HG03378 (cell line): ENCODE results near the gene ARL5C.
"Not testable (repeated sequence)": the region's sequence is repeated elsewhere in the genome, so short reads cannot be mapped to it uniquely, and the experiment has no call there.

ENCODE experiments used
- ATAC-seq: cut with Tn5 transposase; IDR thresholded peaks from one replicate; pipeline ENCODE4 v1.9.1; 2021; ENCODE audit warnings: mild to moderate bottlenecking, moderate library complexity; ENCODE audit not compliant: unreplicated experiment

ARL5C gene

DNA sequence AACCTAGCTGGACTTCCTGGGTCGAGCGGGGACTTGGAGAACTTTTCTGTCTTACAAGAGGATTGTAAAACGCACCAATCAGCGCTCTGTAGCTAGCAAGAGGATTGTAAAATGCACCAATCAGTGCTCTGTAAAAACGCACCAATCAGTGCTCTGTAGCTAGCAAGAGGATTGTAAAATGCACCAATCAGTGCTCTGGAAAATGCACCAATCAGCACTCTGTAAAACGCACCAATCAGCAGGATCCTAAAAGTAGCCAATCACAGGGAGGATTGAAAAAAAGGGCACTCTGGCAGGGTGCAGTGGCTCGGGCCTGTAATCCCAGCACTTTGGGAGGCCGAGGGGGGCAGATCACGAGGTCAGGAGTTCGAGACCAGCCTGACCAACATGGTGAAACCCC, 2.5 kb upstream of the ARL5C start:
- not testable (repeated sequence) for ATAC-seq

DNA sequence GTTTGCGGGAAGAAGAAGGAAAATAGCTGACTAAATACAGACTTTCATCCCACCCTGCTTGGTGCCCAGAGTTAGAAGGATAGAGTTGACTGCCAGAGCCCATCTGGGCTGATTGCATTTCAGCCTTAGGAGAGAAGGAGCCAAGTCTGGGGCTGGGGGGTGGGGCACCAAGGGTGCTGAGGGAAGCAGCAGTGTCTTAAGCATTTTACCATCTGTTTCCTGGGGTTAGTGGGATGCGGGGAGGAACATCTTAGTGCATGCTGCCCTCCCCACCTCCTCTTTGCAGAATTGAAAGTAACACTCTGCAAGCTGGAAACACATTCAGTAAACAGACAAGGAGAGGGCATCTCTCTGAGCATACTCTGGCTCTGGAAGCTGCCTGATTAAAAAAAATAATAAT, 1.5 kb upstream of the ARL5C start:
- no peak for ATAC-seq

DNA sequence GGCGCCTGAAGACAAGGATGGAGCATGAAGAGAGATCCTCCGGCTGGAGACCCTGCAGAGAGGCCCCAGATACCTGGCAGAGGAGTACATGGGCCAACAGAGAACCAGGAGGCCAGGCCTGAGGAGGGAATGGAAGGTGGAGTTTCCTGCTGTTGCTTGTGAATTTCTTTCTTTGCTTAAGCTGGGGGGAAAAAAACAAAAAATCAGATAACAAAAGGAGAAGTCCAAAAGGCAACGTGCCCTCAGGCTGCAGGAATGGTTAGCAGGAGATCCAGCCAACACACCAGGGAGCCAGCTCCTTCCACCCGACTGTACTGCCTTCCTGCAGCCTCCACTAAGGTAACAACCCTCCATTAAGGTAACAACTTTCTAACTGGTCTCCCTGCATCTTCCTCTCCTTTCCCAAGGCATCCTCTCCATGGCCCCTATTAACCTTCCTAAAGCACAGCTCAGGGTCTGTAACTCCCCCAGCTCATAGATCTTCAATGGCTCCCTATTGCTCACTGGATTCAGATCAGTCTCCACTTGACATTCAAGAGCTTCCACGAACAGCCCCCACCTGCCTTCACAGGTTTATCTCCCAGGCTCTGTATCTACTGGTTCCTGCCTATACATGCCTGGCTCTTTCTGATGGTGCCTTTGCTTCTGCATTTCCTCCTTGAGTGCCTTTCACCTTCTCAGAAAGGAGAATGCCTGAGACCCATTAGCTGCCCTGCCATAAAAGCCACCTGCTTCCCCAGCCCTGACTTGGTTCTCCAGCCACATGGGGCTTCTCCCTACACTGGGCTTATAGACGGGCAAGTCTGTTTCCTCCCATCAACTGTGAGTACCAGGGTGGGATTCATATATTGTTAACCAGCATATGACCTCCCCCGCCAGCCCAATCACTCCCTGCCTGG, 725 bp upstream of the ARL5C start:
- ATAC-seq = no peak

DNA sequence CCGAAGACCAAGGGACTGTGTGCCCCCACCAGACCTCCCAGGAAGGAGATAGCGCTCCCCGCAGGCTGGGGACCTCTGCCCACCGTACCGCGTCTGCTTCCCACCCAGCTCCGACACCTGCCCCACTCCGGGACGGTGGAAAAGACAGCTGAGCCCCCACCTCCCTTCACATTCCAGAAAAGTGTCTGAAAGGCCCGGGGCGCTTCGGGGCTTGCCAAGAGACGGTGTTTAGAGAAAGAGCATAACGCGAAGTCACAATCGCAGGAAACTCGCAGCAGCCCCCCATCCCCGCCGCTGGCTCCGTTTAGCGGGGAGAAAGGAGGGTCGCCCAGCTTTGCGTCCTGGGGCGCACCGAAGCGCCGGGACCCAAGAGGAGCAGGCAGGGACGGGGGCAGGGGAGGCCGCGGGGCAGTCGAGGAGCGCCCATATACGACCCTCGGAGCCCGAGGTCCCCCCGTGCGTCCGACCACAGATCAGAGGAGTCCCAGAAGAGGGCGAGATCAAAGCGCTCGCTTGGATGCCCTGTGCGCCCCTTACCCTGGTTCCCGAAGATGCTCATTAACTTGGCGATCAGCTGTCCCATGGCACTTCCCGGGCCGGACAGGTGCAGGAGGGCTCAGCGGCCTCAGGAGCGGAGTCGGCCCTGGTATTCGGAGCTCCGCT, 652 bp downstream of the ARL5C start:
- no peak for ATAC-seq

DNA sequence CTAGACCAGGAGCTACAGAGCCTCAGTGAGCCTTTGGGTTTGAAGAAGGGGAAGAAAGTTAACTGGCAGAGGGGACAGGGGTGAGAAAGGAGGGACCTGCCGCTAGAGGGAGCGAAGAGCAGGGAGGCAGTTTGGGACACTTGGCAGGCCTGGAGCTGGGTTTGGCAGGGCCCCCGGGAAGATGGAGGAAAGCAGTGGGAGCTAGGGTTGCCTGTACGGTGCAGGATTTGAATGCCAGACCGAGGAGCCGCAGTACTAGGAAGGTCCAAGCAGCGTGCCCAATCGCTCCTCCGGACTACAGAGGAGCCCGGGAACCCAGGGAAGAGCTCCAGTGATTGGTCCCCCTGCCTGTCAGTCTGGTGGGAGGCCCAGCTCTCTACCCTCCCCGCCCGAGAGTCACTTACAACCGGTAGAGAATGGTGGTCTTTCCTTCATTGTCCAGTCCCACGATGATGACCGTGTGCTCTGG, 1.3 kb downstream of the ARL5C start:
- no peak for ATAC-seq

DNA sequence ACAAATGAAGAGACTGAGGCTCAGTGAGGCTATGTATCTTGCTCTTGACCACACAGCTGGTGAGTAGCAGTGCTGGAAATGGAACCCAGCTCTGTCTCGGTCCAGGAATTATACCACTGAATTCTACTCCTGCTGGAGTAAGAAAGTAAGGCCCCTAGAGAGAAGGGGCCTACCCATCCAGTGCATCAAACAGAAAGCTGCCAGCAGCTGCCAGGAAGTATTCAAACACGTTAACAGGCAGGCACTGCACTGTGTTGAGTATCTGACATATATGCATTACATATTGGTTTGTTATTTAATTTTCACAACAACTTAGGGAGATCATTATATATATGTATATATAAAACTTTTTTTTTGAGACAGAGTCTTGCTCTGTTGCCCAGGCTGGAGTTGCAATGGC, 4.0 kb downstream of the ARL5C start:
- ATAC-seq = no peak

DNA sequence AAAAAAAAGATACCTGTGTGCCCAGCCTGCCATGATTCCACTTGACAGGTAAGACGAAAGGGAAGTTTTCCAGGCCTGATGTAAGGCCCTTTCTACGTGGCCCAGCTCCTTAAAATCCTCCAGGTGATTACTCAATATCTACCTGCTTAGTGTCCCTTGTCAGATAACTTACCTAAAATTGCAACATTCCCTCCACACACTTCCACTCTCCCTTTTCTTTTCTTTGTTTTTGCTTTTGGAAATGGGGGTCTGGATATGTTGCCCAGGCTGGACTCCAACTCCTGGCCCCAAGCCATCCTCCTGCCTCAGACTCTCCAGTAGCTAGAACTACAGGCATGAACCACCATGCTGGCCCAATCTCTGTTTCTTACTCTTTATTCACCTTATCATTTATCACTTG, 7.3 kb downstream of the ARL5C start:
- no peak for ATAC-seq

DNA sequence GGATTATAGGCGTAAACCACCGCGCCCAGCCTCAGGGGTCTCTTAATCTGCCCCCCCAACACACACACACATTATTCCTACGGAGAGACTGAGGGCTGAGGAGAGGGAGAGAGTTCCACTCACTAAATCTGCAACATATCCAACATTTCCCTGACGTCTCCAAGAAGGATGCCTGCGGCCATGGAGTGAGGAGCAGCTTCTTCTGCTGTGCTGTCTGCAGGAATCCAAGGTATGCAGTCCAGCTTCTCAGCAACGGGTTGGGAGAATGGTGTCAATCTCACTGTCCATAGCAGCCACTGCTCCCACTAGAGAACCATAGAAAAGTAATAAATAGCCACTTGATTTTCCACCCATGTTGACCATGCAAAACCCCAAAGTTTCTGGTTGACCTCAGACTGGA, 9.5 kb downstream of the ARL5C start:
- ATAC-seq = no peak

DNA sequence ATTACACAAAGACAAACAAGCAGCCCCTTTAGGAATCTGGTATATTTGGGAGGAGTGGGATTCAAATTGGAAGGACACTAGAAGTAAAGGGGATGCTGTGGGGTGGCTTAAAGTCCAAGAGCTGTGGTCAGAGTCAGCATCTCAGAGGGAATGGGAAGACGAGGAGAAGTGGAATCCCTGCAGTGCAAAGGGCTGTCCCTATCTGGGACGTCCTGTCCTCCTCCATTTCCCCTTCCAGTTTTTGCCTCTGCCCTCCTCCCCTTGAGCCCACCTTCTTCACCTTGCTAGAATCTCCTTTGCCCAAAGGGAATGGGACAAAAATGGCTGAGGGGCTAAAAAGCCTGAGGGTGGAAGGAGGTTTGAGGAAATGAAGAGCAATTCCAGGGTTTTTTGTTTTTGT, 10.3 kb downstream of the ARL5C start:
- no peak for ATAC-seq

DNA sequence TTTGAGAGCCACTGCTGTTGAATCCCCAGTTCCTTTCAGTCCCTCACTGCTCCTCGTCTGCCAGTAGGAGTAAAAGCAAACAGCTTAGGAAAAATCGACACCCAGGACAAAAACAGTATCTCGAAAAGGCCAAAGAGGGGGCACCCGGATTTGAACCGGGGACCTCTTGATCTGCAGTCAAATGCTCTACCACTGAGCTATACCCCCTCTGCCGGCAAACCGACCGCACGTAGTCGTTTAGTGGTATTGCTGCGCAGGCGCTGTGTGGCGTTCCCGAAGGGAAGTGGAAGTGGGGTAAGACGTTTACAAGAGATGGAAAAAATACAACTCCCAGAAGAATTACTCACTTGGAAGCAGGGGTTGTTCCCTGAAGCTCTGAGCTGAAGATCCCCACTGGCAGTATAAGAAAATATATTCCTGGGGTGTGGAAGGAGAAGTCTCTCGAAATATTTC, 12.3 kb downstream of the ARL5C start:
- peak; percentile 41 for ATAC-seq

DNA sequence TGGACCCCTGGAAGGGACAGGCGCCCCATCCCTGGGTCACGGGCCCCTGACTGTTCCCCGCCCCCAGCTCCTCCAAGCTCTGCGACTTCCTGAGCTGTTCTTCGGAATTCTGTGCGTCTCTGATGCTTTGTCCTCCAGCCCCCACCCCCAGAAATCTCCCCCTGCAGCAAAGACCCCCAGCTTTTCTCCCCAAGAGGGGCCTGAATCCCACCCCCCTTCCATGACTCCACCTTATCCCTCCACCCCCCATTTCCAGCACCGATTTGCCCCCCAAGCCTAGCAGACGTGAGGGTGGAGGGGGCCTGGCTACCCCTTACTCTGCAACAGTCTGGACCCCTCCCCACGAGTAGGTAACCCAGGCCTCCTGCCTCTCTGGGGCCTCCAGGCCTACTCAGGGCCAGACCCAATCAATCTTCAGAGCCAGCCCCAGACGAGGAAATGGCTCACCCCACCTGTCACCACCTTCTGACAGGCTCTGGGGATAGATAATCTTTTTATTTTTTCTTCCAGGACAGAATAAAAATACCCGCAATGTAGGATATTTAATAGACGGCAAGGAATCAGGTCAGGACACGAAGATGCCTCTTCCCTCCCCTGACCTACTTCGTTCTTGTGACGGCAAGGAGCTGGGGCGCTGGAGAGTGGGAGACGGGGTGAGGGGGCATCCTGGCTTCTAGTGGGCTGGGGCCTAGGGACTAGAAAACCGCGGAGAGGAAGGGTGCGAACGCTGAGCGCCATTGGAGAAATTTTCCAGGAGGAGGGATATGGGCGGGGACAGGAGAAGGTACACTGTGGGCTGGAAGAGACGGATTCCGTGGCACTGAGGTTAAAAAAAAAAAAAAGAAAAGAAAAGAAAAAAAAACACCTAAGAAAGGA, 13.8 kb downstream of the ARL5C start:
- no peak for ATAC-seq

DNA sequence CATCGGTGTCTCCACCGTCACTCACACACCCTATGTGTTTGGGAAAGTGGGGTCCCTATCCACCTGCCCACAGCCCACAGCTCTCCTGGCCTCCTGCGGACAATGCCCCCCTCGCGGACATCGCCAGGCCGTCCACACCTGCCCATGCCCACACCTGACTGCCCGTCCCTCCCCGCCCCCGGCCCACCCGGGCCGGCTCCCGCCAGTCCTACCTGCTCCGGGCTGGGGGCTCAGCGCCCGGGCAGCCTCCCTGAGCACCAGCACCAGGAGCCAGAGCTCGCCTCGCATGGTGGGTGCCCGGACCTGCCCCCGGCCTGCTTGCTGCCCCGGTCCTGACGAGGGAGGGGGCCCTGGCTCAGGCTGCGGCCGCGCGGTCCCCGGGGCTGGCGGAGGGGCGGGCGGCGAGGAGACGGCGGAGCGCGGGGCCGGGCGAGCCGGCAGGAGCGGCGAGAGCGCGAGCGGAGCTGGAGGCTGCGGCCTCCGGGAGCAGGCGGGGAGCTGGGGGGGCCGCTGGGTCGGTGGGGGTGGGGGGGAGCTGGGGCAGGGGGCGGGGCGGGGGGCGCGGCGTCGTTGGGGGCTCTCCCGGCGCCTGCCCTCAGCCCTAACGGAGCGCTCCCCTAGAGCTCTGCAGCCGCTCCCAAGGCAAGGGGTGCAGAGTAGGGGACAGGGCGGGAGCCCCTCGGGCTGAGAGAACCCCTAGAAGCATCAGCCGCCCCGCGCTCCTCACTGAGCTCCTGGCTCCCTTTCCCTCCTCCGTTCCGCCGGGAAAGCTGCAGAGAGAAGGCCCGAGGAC, 14.6 kb downstream of the ARL5C start, which contains the start of gene PLXDC1:
PLXDC1 (minus strand) TSS at position 488 of the 793 bp plus-strand sequence; CDS start at position 288, 200 bp downstream.
- ATAC-seq = no peak

DNA sequence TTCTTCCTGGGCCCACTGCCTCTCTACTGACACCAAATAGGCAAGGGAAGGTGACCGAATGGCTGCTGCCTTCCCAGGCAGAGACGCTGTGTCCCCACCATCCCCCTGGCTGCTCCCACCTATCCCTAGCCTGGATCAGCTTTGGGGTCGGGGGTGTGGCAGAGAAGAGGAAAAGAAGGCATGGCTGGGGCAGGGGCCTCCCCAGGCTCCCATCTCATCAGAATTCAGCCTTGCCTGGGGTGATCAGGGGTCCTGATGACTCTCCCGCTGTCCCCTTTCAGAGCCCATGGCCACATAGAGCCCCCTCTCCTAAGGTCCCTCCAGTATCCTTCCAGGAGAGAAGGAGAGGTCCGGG, 15.2 kb downstream of the ARL5C start:
- no peak for ATAC-seq

DNA sequence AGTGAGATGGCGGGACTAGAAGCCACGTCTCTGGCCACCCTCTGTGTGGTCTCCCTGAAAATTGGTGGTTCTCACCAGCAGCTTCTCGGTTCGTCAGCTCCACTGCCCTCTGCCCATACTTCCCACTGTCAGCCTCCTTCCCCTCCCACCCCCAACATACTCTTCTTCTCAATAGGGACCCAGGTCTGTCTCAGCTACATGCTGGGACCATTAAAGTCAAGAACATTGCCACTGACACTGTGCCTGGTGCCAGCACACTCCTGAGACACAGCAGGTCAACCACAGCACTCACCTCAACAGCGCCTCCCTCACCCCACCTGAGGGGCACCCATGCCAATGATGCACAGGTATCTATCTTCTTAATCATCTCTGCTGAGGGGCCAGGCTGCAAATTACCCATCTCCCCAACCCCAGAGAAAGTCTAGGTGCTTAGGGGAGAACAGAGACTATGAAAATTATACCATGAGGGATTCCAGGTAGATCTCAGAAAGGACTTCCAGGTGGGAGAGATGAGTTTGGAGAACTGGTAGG, 15.8 kb downstream of the ARL5C start:
- ATAC-seq = no peak

DNA sequence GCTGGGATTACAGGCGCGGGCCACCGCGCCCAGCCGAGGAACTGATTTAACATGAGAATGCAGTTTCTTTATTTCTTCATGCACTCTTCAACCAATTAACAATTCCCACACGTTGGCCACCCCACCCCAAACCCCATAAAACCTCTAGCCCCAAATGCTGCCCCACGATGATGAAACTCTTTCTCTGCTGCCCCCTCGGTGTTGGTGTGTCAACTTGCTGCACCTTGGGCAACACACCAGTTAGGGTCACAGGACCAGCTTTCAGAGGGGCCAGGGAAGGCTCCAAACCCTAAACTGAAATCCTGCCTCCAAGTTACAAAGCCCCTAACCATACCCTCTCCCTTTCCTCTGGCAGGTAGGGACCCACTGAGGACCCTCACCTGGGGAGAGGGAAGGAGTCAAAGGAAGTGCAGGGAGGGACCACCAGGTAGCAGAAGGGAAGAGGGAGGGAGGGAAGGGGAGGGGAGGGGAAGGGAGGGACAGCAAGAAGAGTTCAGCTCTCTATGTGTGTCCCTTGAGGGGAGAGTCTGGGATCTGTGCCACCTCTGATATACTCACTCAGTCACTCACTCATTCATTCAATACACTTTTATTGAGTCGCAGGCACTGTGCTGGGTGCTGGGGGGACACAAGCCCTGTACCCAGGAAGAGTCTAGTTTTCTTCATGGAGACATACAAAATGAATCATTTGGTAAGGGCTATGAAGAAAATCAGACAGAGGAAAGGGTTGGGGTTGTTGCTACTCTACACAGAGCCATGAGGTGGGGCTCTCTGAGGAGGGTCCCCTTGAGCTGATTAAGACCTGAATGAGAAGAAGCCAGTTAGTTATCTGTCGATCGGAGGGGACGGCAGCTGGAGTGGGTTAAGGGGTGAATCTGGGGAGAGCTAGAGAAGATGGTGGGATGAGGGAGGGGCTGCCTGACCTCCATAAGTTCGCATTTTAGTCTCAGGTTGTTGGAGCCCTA, 18.5 kb downstream of the ARL5C start:
- no peak for ATAC-seq

DNA sequence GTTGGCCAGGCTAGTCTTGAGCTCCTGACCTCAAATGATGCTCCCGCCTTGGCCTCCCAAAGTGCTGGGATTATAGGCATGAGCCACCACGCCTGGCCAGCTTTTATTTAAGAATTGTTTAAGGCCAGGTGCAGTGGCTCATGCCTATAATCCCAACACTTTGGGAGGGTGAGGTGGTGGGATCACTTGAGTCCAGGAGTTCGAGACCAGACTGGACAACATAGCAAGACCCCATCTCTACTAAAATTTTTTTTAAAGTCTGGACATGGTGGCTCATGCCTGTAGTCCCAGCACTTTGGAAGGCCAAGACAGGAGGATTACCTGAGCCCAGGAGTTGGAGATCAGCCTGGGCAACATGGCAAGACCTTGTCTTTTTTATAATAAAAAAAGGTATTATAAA, 19.7 kb downstream of the ARL5C start:
- no peak for ATAC-seq

DNA sequence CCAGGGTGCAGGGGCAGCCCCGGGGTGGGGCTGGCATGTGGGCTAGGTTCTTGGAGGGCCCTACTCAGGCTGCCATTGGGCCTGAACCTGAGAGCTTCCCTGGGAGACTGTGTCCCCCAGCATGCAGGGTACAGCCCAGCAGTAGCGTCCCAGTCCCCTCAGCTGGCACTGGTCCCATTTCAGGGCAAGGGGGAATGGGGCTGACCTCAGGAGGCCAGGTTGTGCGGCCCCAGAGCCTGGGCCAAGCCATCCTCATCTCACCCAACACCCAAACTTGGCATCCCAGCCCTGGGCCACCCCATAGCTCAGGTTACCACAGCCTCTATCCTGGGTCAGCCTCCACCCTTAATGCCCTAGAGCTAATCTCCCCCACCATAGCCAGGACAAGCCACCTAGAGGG, 20.8 kb downstream of the ARL5C start:
- ATAC-seq = no peak

DNA sequence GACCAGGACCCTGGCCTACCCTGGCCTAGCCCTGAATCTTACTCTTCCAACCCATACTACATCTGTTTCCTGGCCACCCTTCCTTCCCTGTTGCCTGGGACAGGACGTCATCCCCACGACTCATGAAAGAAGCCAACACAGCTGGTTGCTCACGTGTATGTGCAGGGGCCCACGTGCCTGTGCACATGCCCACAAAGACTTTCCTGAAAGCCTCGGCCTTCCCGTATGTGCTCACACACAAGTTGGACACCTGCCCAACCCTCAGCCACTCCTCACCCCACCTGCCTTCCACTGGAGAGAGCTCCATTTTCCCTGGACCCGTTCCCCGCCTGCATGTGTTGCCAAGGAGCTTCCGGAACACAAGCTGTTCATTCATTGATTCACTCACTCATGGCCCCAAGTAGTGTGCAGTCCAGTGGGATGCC, 21.5 kb downstream of the ARL5C start:
- no peak for ATAC-seq

DNA sequence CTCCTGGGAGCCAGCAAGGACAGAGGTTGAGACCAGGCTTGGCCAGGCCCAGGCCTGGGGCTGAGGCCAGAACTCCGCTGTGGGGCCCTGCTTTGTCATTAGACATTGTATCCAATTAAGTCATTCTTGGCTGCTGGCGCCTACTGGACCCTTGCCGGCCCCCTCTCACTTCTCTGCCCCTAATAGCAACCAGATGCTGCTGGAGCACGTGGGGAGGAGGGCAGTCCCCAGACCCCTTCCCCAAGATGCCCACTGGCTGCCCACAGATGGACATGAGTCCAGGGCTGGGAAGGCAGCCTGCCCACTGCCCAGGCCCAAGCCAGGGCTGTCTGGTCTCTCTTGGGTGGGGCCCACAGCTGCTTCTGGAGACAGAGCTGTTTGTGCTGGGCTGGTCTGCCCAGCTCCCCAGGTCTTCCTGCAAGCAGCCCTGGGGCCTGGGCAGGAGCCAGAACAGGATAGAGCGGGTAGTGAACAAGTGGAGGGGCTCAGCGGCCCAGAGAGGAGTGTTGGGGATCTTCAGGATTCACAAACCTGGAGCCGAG, 22.3 kb downstream of the ARL5C start:
- no peak for ATAC-seq
